Psoas muscle (tissue), 8 donors: ENCODE results near the gene CXorf65. TPM values are rescaled to one million over a fixed set of nuclear protein-coding genes. Genes with fewer than 3 reads are reported as not detected.

Experiments
- ATAC-seq, 4 donors: fragments of 200-7000 bp; cut with Tn5 transposase; one replicate each; pipeline ENCODE4 v1.9.1; 2020; ENCODE audit warnings: moderate library complexity in 3 of 4, mild to moderate bottlenecking in 2 of 4
- DNase-seq, 2 donors: peaks; one replicate each; pipeline ENCODE4 v3.0.0-alpha.2; 2020
- H3K27ac ChIP-seq: fragments of 200-600 bp; one replicate; pipeline ENCODE4 v1.8.0; 2022
- H3K27me3 ChIP-seq, 3 donors: fragments of 200-600 bp in 1 of 3; one replicate each; pipeline versions ENCODE4 v1.6.1 to v1.8.0; 2013 to 2022; ENCODE audit warnings: low read length in 2 of 3, mild to moderate bottlenecking in 2 of 3, moderate library complexity in 1 of 3; ENCODE audit not compliant: insufficient read depth in 3 of 3
- H3K36me3 ChIP-seq, 2 donors: fragments of 200-600 bp in 1 of 2; one replicate each; pipeline versions ENCODE4 v1.6.1 to v1.8.0; 2013 to 2022; ENCODE audit warnings: low read depth in 1 of 2, mild to moderate bottlenecking in 1 of 2, moderate library complexity in 1 of 2; ENCODE audit not compliant: insufficient read depth in 1 of 2
- H3K4me1 ChIP-seq: fragments of 200-600 bp; one replicate; pipeline ENCODE4 v1.8.0; 2022
- H3K4me3 ChIP-seq: fragments of 200-600 bp; one replicate; pipeline ENCODE4 v1.8.0; 2022; ENCODE audit warnings: mild to moderate bottlenecking
- H3K9me3 ChIP-seq: fragments of 200-600 bp; one replicate; pipeline ENCODE4 v1.8.0; 2022
- CTCF ChIP-seq: fragments of 200-600 bp; IDR thresholded peaks from one replicate; pipeline ENCODE4 v1.8.0; 2022; ENCODE audit warnings: antibody characterized with exemption
- WGBS, 3 donors: extraction: QIAGEN DNeasy Blood & Tissue Kit; methylation state at CpG; one replicate each; pipeline versions ENCODE4 v1.1.6 to v1.1.7; 2013; 5-methylcytosine and 5-hydroxymethylcytosine counted together
- intact Hi-C, 2 donors: fragments of 100-400 bp; cut with DNase I; formaldehyde crosslinking; loops; one replicate each; pipeline versions ENCODE4 v1.11.0 to v1.14.2; 2022
- polyA plus RNA-seq, 3 donors: library from polyadenylated mRNA; stranded (reverse); fragments of 200-250 nt; gene quantifications; one replicate each; pipeline ENCODE4 v1.2.3, GENCODE V29; 2013
- total RNA-seq, 4 donors: library from RNA; stranded (reverse); fragmentation: NEBNext Ultra II Directional in 2 of 4; extraction: Animal tissue kit (Norgen Biotek cat#: 25700) in 2 of 4; gene quantifications; one replicate each; pipeline versions ENCODE4 v1.2.1 to v1.2.4, GENCODE V29; 2021 to 2023
- donor health status: healthy with polysubstance abuse.
- donor health status: DM: no; HTN: no; CAD: no; lungs with moderate emphysema.
- donor health status: Bipolar disorder and iron deficiency.
- donor health status: healthy.
- donor health status: DM: yes; HTN: yes; CAD: no.
- donor health status: DM: no; HTN: no; CAD: no.
- donor health status: DM: no; HTN: no; CAD: no.
- donor health status: DM: yes; HTN: yes; CAD: no.

Gene CXorf65
- total and polyA plus RNA-seq, 7 donors: not detected

- H3K4me1 ChIP-seq: no peaks in the 10 kb centered on the region
- DNase-seq (no peak), ATAC-seq (no peak)
- peaks cover 2 to 61% of the 10 kb centered on the region in 2 donors for H3K36me3 ChIP-seq
- no peak overlapping the region for H3K27ac ChIP-seq
- no peak for TF ChIP-seq CTCF
- intact Hi-C loops: no loop called here
- H3K9me3 ChIP-seq: no peaks in the 10 kb centered on the region
- no peak overlapping the region for H3K4me3 ChIP-seq
- WGBS, 3 donors: 72 to 91% (median 86%) methylated on average over 6 of the region's 6 CpGs
- no peaks in the 10 kb centered on the region for H3K27me3 ChIP-seq
Measured at GRCh38 chrX:71140440-71140839, 33.9 kb upstream of the CXorf65 start.

- DNase-seq (peak in 1 of 2 donors; percentile 8), ATAC-seq (no peak)
- Histone ChIP-seq H3K9me3 (no peaks in the 10 kb centered on the region), H3K36me3 (peaks cover 5 to 88% of the 10 kb centered on the region in 2 donors), H3K4me3 (no peak overlapping the region), H3K27ac (no peak overlapping the region), H3K27me3 (no peaks in the 10 kb centered on the region), H3K4me1 (no peaks in the 10 kb centered on the region)
- intact Hi-C loops: no loop called here
- WGBS, 3 donors: 76 to 93% (median 87%) methylated on average over 4 of the region's 4 CpGs
- no peak for TF ChIP-seq CTCF
Measured at GRCh38 chrX:71131510-71131909, 25.0 kb upstream of the CXorf65 start.

- Histone ChIP-seq H3K27ac (no peak overlapping the region), H3K4me3 (no peak overlapping the region), H3K9me3 (no peaks in the 10 kb centered on the region), H3K4me1 (no peaks in the 10 kb centered on the region), H3K27me3 (no peaks in the 10 kb centered on the region), H3K36me3 (peaks cover 4 to 89% of the 10 kb centered on the region in 2 donors)
- 33 to 49% (median 40%) methylated on average over 18 of the region's 18 CpGs for WGBS, 3 donors
- intact Hi-C loops: no loop called here
- peak; percentile 53 for TF ChIP-seq CTCF
- DNase-seq (peak; percentile 58 to 74), ATAC-seq (peak; percentile 55 to 80 (median 64))
Measured at GRCh38 chrX:71128915-71129765, 22.6 kb upstream of the CXorf65 start.

GRCh38 chrX:71128166-71128833 lies 21.8 kb upstream of the CXorf65 start:
- intact Hi-C loops: no loop called here
- WGBS, 3 donors: 75 to 78% (median 77%) methylated on average over 10 to 12 of the region's 12 CpGs

More at GRCh38 chrX:71128166-71128833, 21.8 kb upstream of the CXorf65 start:
- Histone ChIP-seq H3K27ac (no peak overlapping the region), H3K27me3 (no peaks in the 10 kb centered on the region), H3K9me3 (no peaks in the 10 kb centered on the region), H3K36me3 (peaks cover 4 to 92% of the 10 kb centered on the region in 2 donors), H3K4me3 (no peak overlapping the region), H3K4me1 (no peaks in the 10 kb centered on the region)
- no peak for TF ChIP-seq CTCF
- no peak for ATAC-seq
- no peak for DNase-seq
